NB4 (cell line): Measurements from ENCODE around the gene EEF1AKMT3.

Experiments
- DNase-seq: peaks from one replicate; pipeline ENCODE4 v3.0.0; 2010; ENCODE audit warnings: low read depth
- H3K4me3 ChIP-seq: one replicate; pipeline ENCODE4 v1.5.1; 2011; ENCODE audit warnings: mild to moderate bottlenecking, low read depth, low read length, moderate library complexity
- CTCF ChIP-seq: IDR thresholded peaks from one replicate; pipeline ENCODE4 v1.5.1; 2012; ENCODE audit warnings: low read depth, low read length
- MAX ChIP-seq: IDR thresholded peaks from 2 replicates; pipeline ENCODE4 v1.6.1; 2011; ENCODE audit warnings: low read depth, low read length
- MYC ChIP-seq: IDR thresholded peaks from 2 replicates; pipeline ENCODE4 v1.6.1; 2011; ENCODE audit warnings: low read depth, low read length
- POLR2A ChIP-seq: IDR thresholded peaks from 2 replicates; pipeline ENCODE4 v1.6.1; 2011; ENCODE audit warnings: mild to moderate bottlenecking; ENCODE audit not compliant: insufficient read length; ENCODE audit errors: extremely low read depth

The EEF1AKMT3 gene

GRCh38 chr12:57823908-57824640 lies 51.7 kb downstream of the EEF1AKMT3 start:
- no peak overlapping the region for H3K4me3 ChIP-seq
- no peak for DNase-seq
- TF ChIP-seq MAX (no peak), MYC (no peak), POLR2A (no peak), CTCF (no peak)

GRCh38 chr12:57825451-57825850 lies 53.0 kb downstream of the EEF1AKMT3 start:
- TF ChIP-seq CTCF, result no peak
- TF ChIP-seq POLR2A, result no peak
- no peak for TF ChIP-seq MYC
- TF ChIP-seq MAX, result no peak
- no peak overlapping the region for H3K4me3 ChIP-seq
- no peak for DNase-seq

GRCh38 chr12:57826400-57826799 lies 54.0 kb downstream of the EEF1AKMT3 start:
- TF ChIP-seq POLR2A (no peak), MAX (no peak), CTCF (no peak), MYC (no peak)
- DNase-seq, result no peak
- H3K4me3 ChIP-seq, result no peak overlapping the region

- no peak for TF ChIP-seq MYC
- TF ChIP-seq CTCF, result no peak
- TF ChIP-seq MAX, result no peak
- TF ChIP-seq POLR2A, result no peak
Observed at GRCh38 chr12:57826966-57827365, 54.6 kb downstream of the EEF1AKMT3 start.

GRCh38 chr12:57829025-57829777 lies 56.8 kb downstream of the EEF1AKMT3 start:
- DNase-seq, result no peak
- no peak for TF ChIP-seq CTCF
- TF ChIP-seq MAX, result no peak
- no peak for TF ChIP-seq MYC
- no peak for TF ChIP-seq POLR2A

More at GRCh38 chr12:57826966-57827365, 54.6 kb downstream of the EEF1AKMT3 start:
- no peak overlapping the region for H3K4me3 ChIP-seq
- DNase-seq, result no peak

More at GRCh38 chr12:57829025-57829777, 56.8 kb downstream of the EEF1AKMT3 start:
- no peak overlapping the region for H3K4me3 ChIP-seq
